DOHH2 (cell line): ENCODE measurements around the gene ALOX15B.

Source experiments
- H3F3A ChIP-seq: fragments of 200-600 bp; sonication (generic), shearing (Covaris generic); 2 replicates; pipeline ENCODE4 v1.6.0; 2016; ENCODE audit warnings: antibody characterized with exemption, mild to moderate bottlenecking; ENCODE audit not compliant: control insufficient read depth, insufficient read depth
- H3K27ac ChIP-seq: fragments of 200-600 bp; sonication (generic); 2 replicates; pipeline ENCODE4 v1.5.1; 2014; ENCODE audit warnings: low read depth, mild to moderate bottlenecking, low read length, moderate library complexity
- H3K27me3 ChIP-seq: fragments of 200-600 bp; sonication (generic); 2 replicates; pipeline ENCODE4 v1.6.1; 2014; ENCODE audit warnings: mild to moderate bottlenecking, low read length, mixed read lengths; ENCODE audit not compliant: control insufficient read depth
- H3K36me3 ChIP-seq: fragments of 200-600 bp; sonication (generic); 2 replicates; pipeline ENCODE4 v1.6.1; 2014; ENCODE audit warnings: mild to moderate bottlenecking, low read length, moderate library complexity, mixed read lengths; ENCODE audit not compliant: control insufficient read depth
- H3K4me1 ChIP-seq: fragments of 200-600 bp; sonication (generic); 2 replicates; pipeline ENCODE4 v1.6.1; 2014; ENCODE audit warnings: mild to moderate bottlenecking, low read length, mixed read lengths; ENCODE audit not compliant: control insufficient read depth
- H3K4me2 ChIP-seq: fragments of 200-600 bp; sonication (generic); 2 replicates; pipeline ENCODE4 v1.6.0; 2014; ENCODE audit warnings: mild to moderate bottlenecking, low read length, moderate library complexity
- H3K4me3 ChIP-seq: fragments of 200-600 bp; sonication (generic); 2 replicates; pipeline ENCODE4 v1.5.1; 2014; ENCODE audit warnings: mild to moderate bottlenecking, low read length, mixed read lengths
- H3K79me2 ChIP-seq: fragments of 200-600 bp; sonication (generic); 2 replicates; pipeline ENCODE4 v1.6.1; 2014; ENCODE audit warnings: mild to moderate bottlenecking, low read length, mixed read lengths; ENCODE audit not compliant: control insufficient read depth
- H3K9me2 ChIP-seq: fragments of 200-600 bp; sonication (generic); replicated peaks from 2 replicates; pipeline ENCODE4 v1.6.1; 2014; ENCODE audit warnings: mild to moderate bottlenecking, low read length, mixed read lengths; ENCODE audit not compliant: control insufficient read depth
- H3K9me3 ChIP-seq: fragments of 200-600 bp; sonication (generic); 2 replicates; pipeline ENCODE4 v1.6.1; 2014; ENCODE audit warnings: antibody characterized with exemption, low read length, mixed read lengths; ENCODE audit not compliant: control insufficient read depth, insufficient read depth
- H4K20me1 ChIP-seq: fragments of 200-600 bp; sonication (generic); 2 replicates; pipeline ENCODE4 v1.6.0; 2014; ENCODE audit warnings: low read depth, mild to moderate bottlenecking, antibody characterized with exemption, low read length, moderate library complexity; ENCODE audit not compliant: control insufficient read depth, insufficient read depth
- EZH2phosphoT487 ChIP-seq: fragments of 200-600 bp; sonication (generic); IDR thresholded peaks from 2 replicates; pipeline ENCODE4 v1.6.1; 2017; ENCODE audit warnings: borderline replicate concordance, mild to moderate bottlenecking, antibody characterized with exemption, low read length, moderate library complexity, mixed read lengths
- TF ChIP-seq, protein P1 (sequence below): fragments of 200-600 bp; sonication (generic); IDR thresholded peaks from one replicate; pipeline ENCODE4 v1.5.1; 2014; ENCODE audit warnings: antibody characterized with exemption, mild to moderate bottlenecking, low read depth, low read length; ENCODE audit not compliant: poor library complexity, severe bottlenecking

ALOX15B gene

DNA sequence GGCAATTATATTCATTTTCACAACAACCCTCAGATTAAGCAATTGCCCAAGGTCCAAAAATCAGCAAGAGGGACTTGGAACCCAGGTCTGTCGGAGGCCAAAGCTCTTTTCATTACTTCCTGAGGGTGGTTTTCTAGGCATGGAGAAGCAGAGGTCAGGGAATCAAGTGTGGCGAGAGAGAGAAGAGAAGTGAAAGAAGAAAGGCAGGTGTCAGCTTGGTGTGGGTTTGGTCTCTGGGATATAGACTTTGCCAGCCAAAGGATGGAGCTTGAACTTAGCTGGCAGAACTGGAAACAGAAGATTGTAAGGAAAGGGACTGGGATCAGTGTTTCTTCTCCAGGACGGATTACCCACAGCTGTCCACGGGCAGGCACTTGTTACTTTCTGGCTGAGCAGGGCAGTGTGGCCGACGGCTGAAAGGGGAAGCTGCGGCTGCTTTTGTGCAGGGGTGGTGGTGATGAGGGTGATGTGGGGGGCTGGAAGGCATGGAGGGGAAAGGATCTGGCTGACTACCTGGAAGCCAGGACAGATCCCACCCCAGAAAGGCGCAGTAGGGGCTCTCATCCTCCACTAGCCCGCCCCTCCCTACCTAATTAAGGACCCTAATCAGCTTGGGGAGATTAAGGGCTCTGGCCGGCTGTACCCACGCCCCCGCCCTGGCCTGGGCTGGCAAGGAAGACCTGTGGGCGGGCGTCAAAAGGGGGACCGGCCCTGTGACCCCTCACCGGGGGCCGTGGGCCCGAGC lies 36.7 kb upstream of the ALOX15B start, which contains the start of gene GUCY2D:
Gene GUCY2D, plus strand, starts transcription at position 640 of the 745 bp plus-strand sequence. CDS start 433 bp downstream, outside the sequence.
- H4K20me1 ChIP-seq: no peaks in the 10 kb centered on the region
- H3K9me3 ChIP-seq: peaks cover 4% of the 10 kb centered on the region; the same call in 1 of the 2 replicates
- H3K27me3 ChIP-seq: peaks cover 19% of the 10 kb centered on the region
- no peak within 1 kb of the TSS for H3K4me2 ChIP-seq
- no peaks in the 10 kb centered on the region for H3K36me3 ChIP-seq
- peaks cover 9% of the 10 kb centered on the region for H3K4me1 ChIP-seq
- no peaks in the 10 kb centered on the region for H3K79me2 ChIP-seq
- no peaks in the 10 kb centered on the region for H3K9me2 ChIP-seq
- TF ChIP-seq EZH2phosphoT487: peak; percentile 56; the same call in 1 of the 2 replicates
- TF ChIP-seq, protein P1, sequence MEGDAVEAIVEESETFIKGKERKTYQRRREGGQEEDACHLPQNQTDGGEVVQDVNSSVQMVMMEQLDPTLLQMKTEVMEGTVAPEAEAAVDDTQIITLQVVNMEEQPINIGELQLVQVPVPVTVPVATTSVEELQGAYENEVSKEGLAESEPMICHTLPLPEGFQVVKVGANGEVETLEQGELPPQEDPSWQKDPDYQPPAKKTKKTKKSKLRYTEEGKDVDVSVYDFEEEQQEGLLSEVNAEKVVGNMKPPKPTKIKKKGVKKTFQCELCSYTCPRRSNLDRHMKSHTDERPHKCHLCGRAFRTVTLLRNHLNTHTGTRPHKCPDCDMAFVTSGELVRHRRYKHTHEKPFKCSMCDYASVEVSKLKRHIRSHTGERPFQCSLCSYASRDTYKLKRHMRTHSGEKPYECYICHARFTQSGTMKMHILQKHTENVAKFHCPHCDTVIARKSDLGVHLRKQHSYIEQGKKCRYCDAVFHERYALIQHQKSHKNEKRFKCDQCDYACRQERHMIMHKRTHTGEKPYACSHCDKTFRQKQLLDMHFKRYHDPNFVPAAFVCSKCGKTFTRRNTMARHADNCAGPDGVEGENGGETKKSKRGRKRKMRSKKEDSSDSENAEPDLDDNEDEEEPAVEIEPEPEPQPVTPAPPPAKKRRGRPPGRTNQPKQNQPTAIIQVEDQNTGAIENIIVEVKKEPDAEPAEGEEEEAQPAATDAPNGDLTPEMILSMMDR: no peak
- no peak within 1 kb of the TSS for H3K4me3 ChIP-seq
- H3F3A ChIP-seq: no peaks in the 10 kb centered on the region
- no peak within 1 kb of the TSS for H3K27ac ChIP-seq

DNA sequence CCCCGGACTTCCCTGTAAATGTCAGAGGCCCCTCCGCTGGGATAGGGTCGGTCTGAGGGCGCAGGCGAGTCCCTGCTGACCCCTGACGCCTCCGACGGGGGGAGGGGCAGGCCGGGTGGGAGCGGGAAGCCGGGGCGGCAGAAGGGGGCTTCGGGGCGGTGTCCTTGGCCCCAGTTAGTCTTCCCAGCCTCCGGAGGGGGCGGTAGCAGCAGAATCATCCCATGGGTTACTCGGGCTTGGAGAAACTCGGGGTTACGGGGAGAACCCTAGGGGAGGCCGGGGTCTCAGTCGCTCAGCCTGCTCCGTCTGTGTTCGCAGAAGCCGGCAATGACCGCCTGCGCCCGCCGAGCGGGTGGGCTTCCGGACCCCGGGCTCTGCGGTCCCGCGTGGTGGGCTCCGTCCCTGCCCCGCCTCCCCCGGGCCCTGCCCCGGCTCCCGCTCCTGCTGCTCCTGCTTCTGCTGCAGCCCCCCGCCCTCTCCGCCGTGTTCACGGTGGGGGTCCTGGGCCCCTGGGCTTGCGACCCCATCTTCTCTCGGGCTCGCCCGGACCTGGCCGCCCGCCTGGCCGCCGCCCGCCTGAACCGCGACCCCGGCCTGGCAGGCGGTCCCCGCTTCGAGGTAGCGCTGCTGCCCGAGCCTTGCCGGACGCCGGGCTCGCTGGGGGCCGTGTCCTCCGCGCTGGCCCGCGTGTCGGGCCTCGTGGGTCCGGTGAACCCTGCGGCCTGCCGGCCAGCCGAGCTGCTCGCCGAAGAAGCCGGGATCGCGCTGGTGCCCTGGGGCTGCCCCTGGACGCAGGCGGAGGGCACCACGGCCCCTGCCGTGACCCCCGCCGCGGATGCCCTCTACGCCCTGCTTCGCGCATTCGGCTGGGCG lies 35.9 kb upstream of the ALOX15B start:
- Histone ChIP-seq H4K20me1 (no peaks in the 10 kb centered on the region), H3K79me2 (no peaks in the 10 kb centered on the region), H3F3A (no peaks in the 10 kb centered on the region), H3K36me3 (no peaks in the 10 kb centered on the region), H3K27ac (no peak overlapping the region), H3K9me2 (no peaks in the 10 kb centered on the region), H3K9me3 (peaks cover 4% of the 10 kb centered on the region; the same call in 1 of the 2 replicates), H3K4me1 (peaks cover 6% of the 10 kb centered on the region; the same call in 1 of the 2 replicates), H3K4me3 (no peak overlapping the region), H3K27me3 (peaks cover 16% of the 10 kb centered on the region), H3K4me2 (no peak overlapping the region)
- TF ChIP-seq, protein P1: no peak
- no peak for TF ChIP-seq EZH2phosphoT487

DNA sequence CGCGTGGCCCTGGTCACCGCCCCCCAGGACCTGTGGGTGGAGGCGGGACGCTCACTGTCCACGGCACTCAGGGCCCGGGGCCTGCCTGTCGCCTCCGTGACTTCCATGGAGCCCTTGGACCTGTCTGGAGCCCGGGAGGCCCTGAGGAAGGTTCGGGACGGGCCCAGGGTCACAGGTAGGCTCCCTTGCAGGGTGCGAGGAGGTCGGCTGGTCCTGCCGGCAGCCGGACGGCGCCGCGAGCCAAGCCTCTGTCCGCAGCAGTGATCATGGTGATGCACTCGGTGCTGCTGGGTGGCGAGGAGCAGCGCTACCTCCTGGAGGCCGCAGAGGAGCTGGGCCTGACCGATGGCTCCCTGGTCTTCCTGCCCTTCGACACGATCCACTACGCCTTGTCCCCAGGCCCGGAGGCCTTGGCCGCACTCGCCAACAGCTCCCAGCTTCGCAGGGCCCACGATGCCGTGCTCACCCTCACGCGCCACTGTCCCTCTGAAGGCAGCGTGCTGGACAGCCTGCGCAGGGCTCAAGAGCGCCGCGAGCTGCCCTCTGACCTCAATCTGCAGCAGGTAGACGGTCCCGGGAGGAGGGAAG lies 35.2 kb upstream of the ALOX15B start:
- Histone ChIP-seq H3K79me2 (no peaks in the 10 kb centered on the region), H3K9me3 (peaks cover 4% of the 10 kb centered on the region; the same call in 1 of the 2 replicates), H3K27me3 (peaks cover 16% of the 10 kb centered on the region), H3K27ac (no peak overlapping the region), H3F3A (no peaks in the 10 kb centered on the region), H3K4me2 (no peak overlapping the region), H3K4me1 (peaks cover 6% of the 10 kb centered on the region; the same call in 1 of the 2 replicates), H3K9me2 (no peaks in the 10 kb centered on the region), H3K36me3 (no peaks in the 10 kb centered on the region), H3K4me3 (no peak overlapping the region), H4K20me1 (no peaks in the 10 kb centered on the region)
- TF ChIP-seq, protein P1: no peak
- no peak for TF ChIP-seq EZH2phosphoT487
